Neural cell (in vitro differentiated cells): ENCODE measurements around the gene SELL.

Experiments used
- EP300 ChIP-seq: fragments of 450-650 bp; conservative IDR thresholded peaks from 2 replicates; pipeline ENCODE4 v1.6.1; 2014; ENCODE audit warnings: antibody characterized with exemption, mild to moderate bottlenecking, moderate library complexity; ENCODE audit not compliant: poor library complexity, severe bottlenecking
- SMC3 ChIP-seq: fragments of 450-650 bp; conservative IDR thresholded peaks from 2 replicates; pipeline ENCODE4 v1.6.1; 2014; ENCODE audit warnings: antibody characterized with exemption, mild to moderate bottlenecking, moderate library complexity; ENCODE audit not compliant: poor library complexity
- TF ChIP-seq, protein P1 (sequence below): fragments of 450-650 bp; IDR thresholded peaks from 2 replicates; pipeline ENCODE4 v1.5.1; 2014; ENCODE audit warnings: antibody characterized with exemption, mild to moderate bottlenecking, moderate library complexity; ENCODE audit not compliant: poor library complexity, severe bottlenecking

DNA sequence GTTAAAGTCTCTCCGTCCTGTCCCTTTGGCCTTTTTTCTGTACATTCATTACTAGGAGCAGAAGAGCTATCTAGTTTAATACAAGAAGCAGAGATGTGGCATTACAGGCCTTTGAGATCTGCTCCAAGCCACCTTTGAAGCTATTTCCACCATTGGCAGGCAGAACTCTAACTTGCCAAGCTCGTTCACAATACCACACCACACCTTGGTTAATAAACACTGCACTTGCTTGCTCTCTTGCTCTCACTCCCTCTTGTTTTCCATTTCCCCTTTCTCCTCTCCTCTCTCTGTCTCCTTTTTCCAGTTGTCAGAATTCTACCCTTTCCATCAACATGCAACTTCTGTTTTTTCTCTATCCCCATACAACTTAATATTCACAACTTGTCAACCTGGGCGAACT is 15.4 kb upstream of the SELL start:
- TF ChIP-seq, protein P1, sequence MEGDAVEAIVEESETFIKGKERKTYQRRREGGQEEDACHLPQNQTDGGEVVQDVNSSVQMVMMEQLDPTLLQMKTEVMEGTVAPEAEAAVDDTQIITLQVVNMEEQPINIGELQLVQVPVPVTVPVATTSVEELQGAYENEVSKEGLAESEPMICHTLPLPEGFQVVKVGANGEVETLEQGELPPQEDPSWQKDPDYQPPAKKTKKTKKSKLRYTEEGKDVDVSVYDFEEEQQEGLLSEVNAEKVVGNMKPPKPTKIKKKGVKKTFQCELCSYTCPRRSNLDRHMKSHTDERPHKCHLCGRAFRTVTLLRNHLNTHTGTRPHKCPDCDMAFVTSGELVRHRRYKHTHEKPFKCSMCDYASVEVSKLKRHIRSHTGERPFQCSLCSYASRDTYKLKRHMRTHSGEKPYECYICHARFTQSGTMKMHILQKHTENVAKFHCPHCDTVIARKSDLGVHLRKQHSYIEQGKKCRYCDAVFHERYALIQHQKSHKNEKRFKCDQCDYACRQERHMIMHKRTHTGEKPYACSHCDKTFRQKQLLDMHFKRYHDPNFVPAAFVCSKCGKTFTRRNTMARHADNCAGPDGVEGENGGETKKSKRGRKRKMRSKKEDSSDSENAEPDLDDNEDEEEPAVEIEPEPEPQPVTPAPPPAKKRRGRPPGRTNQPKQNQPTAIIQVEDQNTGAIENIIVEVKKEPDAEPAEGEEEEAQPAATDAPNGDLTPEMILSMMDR = no peak
- no peak for TF ChIP-seq EP300
- no peak for TF ChIP-seq SMC3
